ENCODE results near the gene PTGDS.

DNA sequence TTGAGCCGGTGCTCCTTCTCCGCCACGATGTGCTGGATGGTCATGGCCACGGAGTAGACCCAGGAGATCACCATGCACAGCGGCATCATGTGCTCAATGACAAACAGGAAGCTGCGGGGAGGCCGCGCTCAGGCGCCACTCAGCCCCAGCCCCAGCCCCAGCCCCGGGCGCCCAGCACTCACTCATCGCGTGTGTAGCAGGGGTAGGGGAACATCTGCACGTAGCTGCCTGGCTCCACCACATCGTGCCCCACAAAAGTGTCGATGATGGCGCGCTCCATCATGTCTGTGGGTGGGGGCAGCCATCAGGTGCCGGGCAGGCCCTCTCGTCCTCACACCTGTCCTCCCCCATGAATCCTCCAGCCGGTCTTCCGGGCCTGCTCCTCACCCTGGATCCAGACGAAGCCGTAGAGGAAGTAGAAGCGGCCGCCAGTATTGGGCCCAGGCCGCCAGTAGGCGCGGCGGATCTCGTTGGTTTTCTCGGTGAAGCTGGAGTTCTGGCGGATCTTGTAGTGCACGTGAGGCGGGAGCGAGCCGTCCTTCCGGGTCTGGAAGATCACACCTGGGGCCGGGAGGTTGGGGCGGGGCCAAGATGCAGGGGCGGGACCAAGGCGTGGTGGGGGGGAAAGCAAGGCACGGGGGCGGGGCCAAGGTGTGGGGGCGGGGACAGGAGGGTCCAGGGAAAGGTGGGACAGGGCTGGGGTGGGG, 40.6 kb downstream of the PTGDS start:
- TF ChIP-seq EP300 (IDR thresholded peaks at IDR 0.05) (no peak), CTCF (IDR thresholded peaks at IDR 0.05) (no peak)

Measured in esophagus muscularis mucosa (tissue), 3 donors.